IPS-15b (cell line): ENCODE data around the gene KCNJ16.

Experiments
- H3K27me3 ChIP-seq: one replicate; pipeline ENCODE4 v1.6.1; 2013; ENCODE audit warnings: low read length; ENCODE audit not compliant: control insufficient read depth, insufficient read depth
- H3K36me3 ChIP-seq: one replicate; pipeline ENCODE4 v1.6.1; 2013; ENCODE audit warnings: low read length; ENCODE audit not compliant: control insufficient read depth, insufficient read depth
- H3K4me1 ChIP-seq: one replicate; pipeline ENCODE4 v1.6.1; 2013; ENCODE audit warnings: mild to moderate bottlenecking, low read length; ENCODE audit not compliant: control insufficient read depth, insufficient read depth
- H3K4me3 ChIP-seq: one replicate; pipeline ENCODE4 v1.5.1; 2013; ENCODE audit warnings: low read depth, low read length
- H3K9ac ChIP-seq: one replicate; pipeline ENCODE4 v1.6.1; 2013; ENCODE audit warnings: low read depth, mild to moderate bottlenecking, low read length
- H3K9me3 ChIP-seq: one replicate; pipeline ENCODE4 v1.6.1; 2013; ENCODE audit warnings: mild to moderate bottlenecking, low read length; ENCODE audit not compliant: control insufficient read depth, insufficient read depth

Gene KCNJ16

GRCh38 chr17:70119545-70119944, 44.5 kb downstream of the KCNJ16 start:
- no peaks in the 10 kb centered on the region for H3K27me3 ChIP-seq
- no peaks in the 10 kb centered on the region for H3K4me1 ChIP-seq
- H3K36me3 ChIP-seq, result peaks cover 3% of the 10 kb centered on the region
- no peak overlapping the region for H3K9ac ChIP-seq
- H3K9me3 ChIP-seq, result no peaks in the 10 kb centered on the region
- no peak overlapping the region for H3K4me3 ChIP-seq

GRCh38 chr17:70119983-70120382, 45.0 kb downstream of the KCNJ16 start:
- H3K36me3 ChIP-seq, result peaks cover 3% of the 10 kb centered on the region
- H3K27me3 ChIP-seq, result no peaks in the 10 kb centered on the region
- H3K4me3 ChIP-seq, result no peak overlapping the region
- H3K9me3 ChIP-seq, result no peaks in the 10 kb centered on the region
- H3K9ac ChIP-seq, result no peak overlapping the region
- H3K4me1 ChIP-seq, result no peaks in the 10 kb centered on the region

GRCh38 chr17:70120425-70120824, 45.4 kb downstream of the KCNJ16 start:
- H3K9me3 ChIP-seq, result no peaks in the 10 kb centered on the region
- H3K4me3 ChIP-seq, result no peak overlapping the region
- H3K27me3 ChIP-seq, result no peaks in the 10 kb centered on the region
- H3K4me1 ChIP-seq, result no peaks in the 10 kb centered on the region
- H3K36me3 ChIP-seq, result peaks cover 3% of the 10 kb centered on the region
- no peak overlapping the region for H3K9ac ChIP-seq

GRCh38 chr17:70121126-70121525, 46.1 kb downstream of the KCNJ16 start:
- Histone ChIP-seq H3K4me3 (no peak overlapping the region), H3K9ac (no peak overlapping the region), H3K4me1 (no peaks in the 10 kb centered on the region), H3K9me3 (no peaks in the 10 kb centered on the region), H3K36me3 (peaks cover 3% of the 10 kb centered on the region), H3K27me3 (no peaks in the 10 kb centered on the region)

- H3K36me3 ChIP-seq, result peaks cover 3% of the 10 kb centered on the region
- no peak overlapping the region for H3K4me3 ChIP-seq
- no peaks in the 10 kb centered on the region for H3K27me3 ChIP-seq
- H3K9me3 ChIP-seq, result no peaks in the 10 kb centered on the region
- no peak overlapping the region for H3K9ac ChIP-seq
- H3K4me1 ChIP-seq, result no peaks in the 10 kb centered on the region
These were observed 48.2 kb downstream of the KCNJ16 start for GRCh38 chr17:70123193-70123592.

GRCh38 chr17:70124723-70125122, 49.7 kb downstream of the KCNJ16 start:
- no peaks in the 10 kb centered on the region for H3K4me1 ChIP-seq
- no peaks in the 10 kb centered on the region for H3K9me3 ChIP-seq
- no peaks in the 10 kb centered on the region for H3K36me3 ChIP-seq
- no peak overlapping the region for H3K9ac ChIP-seq
- no peaks in the 10 kb centered on the region for H3K27me3 ChIP-seq
- no peak overlapping the region for H3K4me3 ChIP-seq

DNA sequence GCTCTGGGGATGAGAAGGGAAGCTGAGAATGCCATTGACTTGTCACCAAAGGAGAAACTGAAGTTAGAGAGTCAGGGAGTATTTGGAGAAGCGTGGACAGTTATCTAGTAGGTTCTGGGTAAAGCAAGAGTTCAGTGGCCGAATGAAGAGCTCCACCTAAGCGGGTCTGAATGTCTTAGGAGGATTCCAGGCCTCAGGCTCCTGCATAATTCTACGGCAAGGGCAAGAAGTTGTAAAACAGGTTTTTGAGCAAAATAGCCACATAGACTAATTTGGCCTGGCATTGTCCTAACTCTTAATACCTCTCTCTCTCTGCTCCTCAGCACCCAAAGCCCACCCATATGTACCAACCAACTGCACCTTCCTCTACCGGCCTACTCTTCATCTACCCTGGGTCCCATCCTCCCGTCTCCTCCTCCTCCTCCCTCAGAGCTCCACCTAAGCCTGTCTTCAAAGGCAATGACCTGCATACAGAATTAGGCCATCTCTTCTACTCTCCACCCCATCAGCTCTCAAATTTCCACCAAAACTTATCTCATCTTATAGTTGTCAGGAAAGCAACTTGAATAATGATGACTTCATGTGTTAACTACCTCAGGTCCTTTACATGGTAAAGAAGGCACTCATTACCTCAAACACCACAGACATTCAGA, 52.3 kb downstream of the KCNJ16 start:
- Histone ChIP-seq H3K36me3 (no peaks in the 10 kb centered on the region), H3K9ac (no peak overlapping the region), H3K4me1 (no peaks in the 10 kb centered on the region), H3K9me3 (no peaks in the 10 kb centered on the region), H3K4me3 (no peak overlapping the region), H3K27me3 (no peaks in the 10 kb centered on the region)

- H3K9me3 ChIP-seq, result no peaks in the 10 kb centered on the region
- H3K4me1 ChIP-seq, result no peaks in the 10 kb centered on the region
- no peak overlapping the region for H3K9ac ChIP-seq
- H3K36me3 ChIP-seq, result no peaks in the 10 kb centered on the region
- H3K4me3 ChIP-seq, result no peak overlapping the region
- H3K27me3 ChIP-seq, result no peaks in the 10 kb centered on the region
These were observed 53.8 kb downstream of the KCNJ16 start for GRCh38 chr17:70128727-70129238.

- Histone ChIP-seq H3K9ac (no peak overlapping the region), H3K27me3 (no peaks in the 10 kb centered on the region), H3K4me3 (no peak overlapping the region), H3K9me3 (no peaks in the 10 kb centered on the region), H3K36me3 (no peaks in the 10 kb centered on the region), H3K4me1 (no peaks in the 10 kb centered on the region)
These were observed 55.3 kb downstream of the KCNJ16 start for GRCh38 chr17:70130289-70130688.

- H3K9me3 ChIP-seq, result no peaks in the 10 kb centered on the region
- H3K9ac ChIP-seq, result no peak overlapping the region
- no peaks in the 10 kb centered on the region for H3K36me3 ChIP-seq
- no peak overlapping the region for H3K4me3 ChIP-seq
- H3K27me3 ChIP-seq, result no peaks in the 10 kb centered on the region
- H3K4me1 ChIP-seq, result peaks cover under 1% of the 10 kb centered on the region
These were observed 57.5 kb downstream of the KCNJ16 start for GRCh38 chr17:70132505-70132904.

GRCh38 chr17:70134042-70134441, 59.0 kb downstream of the KCNJ16 start:
- H3K9me3 ChIP-seq, result no peaks in the 10 kb centered on the region
- H3K4me1 ChIP-seq, result peaks cover 5% of the 10 kb centered on the region
- no peak overlapping the region for H3K9ac ChIP-seq
- no peak overlapping the region for H3K4me3 ChIP-seq
- H3K36me3 ChIP-seq, result no peaks in the 10 kb centered on the region
- H3K27me3 ChIP-seq, result no peaks in the 10 kb centered on the region

- Histone ChIP-seq H3K27me3 (no peaks in the 10 kb centered on the region), H3K9ac (no peak overlapping the region), H3K36me3 (no peaks in the 10 kb centered on the region), H3K4me1 (peaks cover 5% of the 10 kb centered on the region), H3K9me3 (no peaks in the 10 kb centered on the region), H3K4me3 (no peak overlapping the region)
These were observed 59.8 kb downstream of the KCNJ16 start for GRCh38 chr17:70134777-70135176.
